ENCODE data around the gene PARD3. TPM values are rescaled to one million over a fixed set of nuclear protein-coding genes. Genes with fewer than 3 reads are reported as not detected.

The PARD3 gene
- total and polyA plus RNA-seq, 8 donors, result 25.6 to 54.5 (median 47.8) TPM

DNA sequence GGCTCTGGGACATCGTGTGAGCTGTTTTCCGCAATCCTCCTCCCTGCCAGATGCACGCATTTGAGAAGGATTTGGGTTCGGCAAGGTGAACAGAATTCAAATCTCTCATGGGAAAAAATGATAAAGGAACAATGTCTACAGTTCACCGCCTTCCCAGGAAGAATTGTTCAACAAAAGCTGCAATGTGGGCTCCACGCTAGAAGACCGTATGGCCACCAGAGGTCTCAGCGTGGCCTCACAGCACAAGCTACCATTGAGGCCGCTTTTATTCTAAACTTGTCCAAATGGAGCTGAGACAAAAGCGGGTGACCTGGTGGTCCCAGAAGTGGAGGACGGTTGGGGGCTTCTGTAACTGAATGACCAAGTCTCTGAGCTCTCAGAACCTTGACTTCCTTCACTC lies 733.1 kb downstream of the PARD3 start:
- Histone ChIP-seq H3K27ac (no peak overlapping the region), H3K4me1 (no peaks in the 10 kb centered on the region), H3K9me3 (peaks cover 0 to 26% of the 10 kb centered on the region in 2 donors), H3K4me3 (no peak overlapping the region), H3K27me3 (no peaks in the 10 kb centered on the region), H3K36me3 (no peaks in the 10 kb centered on the region)
- DNase-seq (no peak), ATAC-seq (no peak)
- TF ChIP-seq, protein P1, sequence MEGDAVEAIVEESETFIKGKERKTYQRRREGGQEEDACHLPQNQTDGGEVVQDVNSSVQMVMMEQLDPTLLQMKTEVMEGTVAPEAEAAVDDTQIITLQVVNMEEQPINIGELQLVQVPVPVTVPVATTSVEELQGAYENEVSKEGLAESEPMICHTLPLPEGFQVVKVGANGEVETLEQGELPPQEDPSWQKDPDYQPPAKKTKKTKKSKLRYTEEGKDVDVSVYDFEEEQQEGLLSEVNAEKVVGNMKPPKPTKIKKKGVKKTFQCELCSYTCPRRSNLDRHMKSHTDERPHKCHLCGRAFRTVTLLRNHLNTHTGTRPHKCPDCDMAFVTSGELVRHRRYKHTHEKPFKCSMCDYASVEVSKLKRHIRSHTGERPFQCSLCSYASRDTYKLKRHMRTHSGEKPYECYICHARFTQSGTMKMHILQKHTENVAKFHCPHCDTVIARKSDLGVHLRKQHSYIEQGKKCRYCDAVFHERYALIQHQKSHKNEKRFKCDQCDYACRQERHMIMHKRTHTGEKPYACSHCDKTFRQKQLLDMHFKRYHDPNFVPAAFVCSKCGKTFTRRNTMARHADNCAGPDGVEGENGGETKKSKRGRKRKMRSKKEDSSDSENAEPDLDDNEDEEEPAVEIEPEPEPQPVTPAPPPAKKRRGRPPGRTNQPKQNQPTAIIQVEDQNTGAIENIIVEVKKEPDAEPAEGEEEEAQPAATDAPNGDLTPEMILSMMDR (IDR thresholded peaks at IDR 0.05), result no peak
- intact Hi-C loops (cut with DNase I), result no loop called here

DNA sequence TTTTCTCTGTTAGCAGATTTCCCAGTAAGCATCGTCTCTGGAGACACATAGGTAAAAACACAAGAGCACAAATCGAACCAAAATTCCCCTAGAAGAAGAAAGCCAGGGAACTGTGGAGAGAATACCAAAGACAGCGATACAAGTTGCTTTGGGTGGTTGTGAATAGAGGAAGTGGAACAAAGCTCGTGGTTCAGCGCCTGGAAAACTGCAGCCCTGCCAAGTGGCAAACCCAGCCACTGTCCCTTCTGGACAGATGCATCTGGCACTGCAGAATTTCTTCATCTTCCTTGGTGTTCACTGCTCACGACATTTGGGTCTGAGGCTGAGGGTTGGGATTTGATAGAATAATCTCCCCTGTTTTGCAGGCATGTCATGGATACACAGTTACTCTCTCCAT lies 733.8 kb downstream of the PARD3 start:
- DNase-seq, result no peak
- Histone ChIP-seq H3K27me3 (no peaks in the 10 kb centered on the region), H3K9me3 (peaks cover 0 to 31% of the 10 kb centered on the region in 2 donors), H3K4me1 (no peaks in the 10 kb centered on the region), H3K27ac (no peak overlapping the region), H3K4me3 (no peak overlapping the region), H3K36me3 (no peaks in the 10 kb centered on the region)
- TF ChIP-seq, protein P1 (IDR thresholded peaks at IDR 0.05), result no peak
- intact Hi-C loops (cut with DNase I), result no loop called here
- no peak for ATAC-seq

DNA sequence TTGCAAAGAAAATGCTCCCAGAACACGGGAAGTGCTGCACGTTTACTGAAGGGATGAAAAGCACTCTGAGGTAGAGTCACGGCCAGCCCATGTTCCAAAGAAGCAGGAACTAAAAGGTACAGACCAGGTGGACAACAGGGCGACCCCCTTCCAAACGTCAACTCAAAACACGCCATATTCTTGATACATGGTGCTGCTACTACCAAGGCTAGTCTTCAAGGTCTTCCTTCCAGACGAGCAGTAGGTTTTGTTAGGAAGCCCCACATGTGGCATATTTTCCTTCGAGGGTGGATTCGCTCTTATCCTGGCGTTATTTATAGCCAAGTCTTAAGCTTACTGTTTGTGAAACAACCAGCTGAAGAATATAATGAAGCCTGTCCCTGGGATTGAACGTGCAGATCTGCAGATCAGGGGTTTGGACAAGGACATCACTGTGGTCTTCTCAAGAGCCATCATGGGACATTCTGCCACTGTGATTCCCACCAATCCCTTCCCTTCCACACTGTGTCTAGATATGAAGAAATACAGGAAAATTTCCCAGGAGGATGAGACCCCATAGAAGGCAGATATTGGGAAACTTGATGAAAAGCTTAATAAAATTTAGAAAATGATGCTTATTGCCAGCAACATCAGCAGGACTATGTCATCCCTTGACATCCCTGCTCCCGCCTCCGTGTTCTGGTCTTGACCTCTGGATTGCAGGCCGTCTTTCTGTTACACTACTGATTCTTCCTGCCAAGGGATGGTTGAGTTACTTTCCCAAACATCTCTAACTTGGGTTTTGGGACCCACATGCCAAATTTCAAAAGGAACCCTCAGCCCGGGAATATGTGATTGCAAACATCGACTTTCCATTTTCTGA lies 734.4 kb downstream of the PARD3 start:
- H3K36me3 ChIP-seq, result no peaks in the 10 kb centered on the region
- H3K9me3 ChIP-seq, result peaks cover 0 to 37% of the 10 kb centered on the region in 2 donors
- no peaks in the 10 kb centered on the region for H3K4me1 ChIP-seq
- DNase-seq (peak in 1 of 4 donors; percentile 71), ATAC-seq (peak; percentile 39)
- H3K27me3 ChIP-seq, result no peaks in the 10 kb centered on the region
- intact Hi-C loops (cut with DNase I), result no loop called here
- no peak overlapping the region for H3K4me3 ChIP-seq
- no peak overlapping the region for H3K27ac ChIP-seq
- TF ChIP-seq, protein P1 (IDR thresholded peaks at IDR 0.05), result no peak

DNA sequence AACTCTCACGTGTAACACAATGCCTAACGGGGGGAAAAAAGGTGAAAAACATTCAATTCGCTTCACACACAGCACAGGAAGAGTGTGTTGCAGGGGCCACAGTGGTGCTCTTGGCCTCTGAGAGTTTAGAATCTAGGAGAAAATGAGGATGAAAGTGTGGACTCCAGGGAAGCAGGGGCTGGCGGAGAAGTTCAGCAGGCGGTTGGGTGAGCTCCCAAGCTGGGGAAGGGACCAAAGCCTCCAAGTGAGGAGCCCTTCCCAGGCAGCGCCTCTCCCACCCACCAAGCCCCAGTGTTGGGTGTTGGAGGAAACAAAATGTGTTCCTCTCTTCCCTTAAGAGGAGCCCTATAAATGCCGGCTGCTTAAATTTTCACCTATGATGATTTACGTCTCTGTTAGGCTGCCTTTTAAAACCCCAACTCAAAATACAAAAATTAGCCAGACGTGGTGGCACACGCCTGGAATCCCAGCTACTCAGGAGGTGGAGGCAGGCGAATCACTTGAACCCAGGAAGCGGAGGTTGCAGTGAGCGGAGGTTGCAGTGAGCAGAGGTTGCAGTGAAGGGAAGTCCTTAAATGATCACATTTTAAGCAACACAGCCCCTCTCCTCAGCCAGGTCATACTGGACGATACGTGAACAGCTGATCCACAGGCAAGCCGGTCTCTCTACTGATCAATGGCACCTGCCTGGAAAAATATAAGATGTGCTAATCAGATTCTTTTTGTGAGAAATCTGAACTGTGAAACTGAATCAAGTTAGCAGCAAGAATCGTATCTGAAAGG lies 735.2 kb downstream of the PARD3 start:
- Histone ChIP-seq H3K4me1 (no peaks in the 10 kb centered on the region), H3K27ac (no peak overlapping the region), H3K36me3 (no peaks in the 10 kb centered on the region), H3K27me3 (no peaks in the 10 kb centered on the region), H3K9me3 (peaks cover 0 to 35% of the 10 kb centered on the region in 2 donors), H3K4me3 (no peak overlapping the region)
- TF ChIP-seq, protein P1 (IDR thresholded peaks at IDR 0.05), result no peak
- intact Hi-C loops (cut with DNase I), result no loop called here
- no peak for ATAC-seq
- DNase-seq, result no peak
